A673 (cell line): ENCODE results near the gene SAYSD1. TPM values are rescaled to one million over a fixed set of nuclear protein-coding genes. Genes with fewer than 3 reads are reported as not detected.

Source experiments
- BruUV-seq: library from RNA; stranded (reverse); fragments of 400-500 nt; replicated peaks from 2 replicates; lab custom pipeline; 2021; lab: Mats Ljungman, UMichigan
- CTCF ChIA-PET: fragments of 300-600 bp; sonication (Branson Sonifier 250); formaldehyde crosslinking; loops from one replicate; lab custom pipeline; 2022; ENCODE audit warnings: antibody characterized with exemption; lab: Charles Lee
- POLR2A ChIA-PET: fragments of 300-600 bp; sonication (Branson Sonifier 250); formaldehyde crosslinking; loops from one replicate; lab custom pipeline; 2022; ENCODE audit warnings: antibody characterized with exemption; ENCODE audit not compliant: low non-redundant PET; lab: Charles Lee
- DNase-seq: peaks from one replicate; pipeline ENCODE4 v3.0.0-alpha.2; 2015; ENCODE audit warnings: low spot score
- H3K27ac ChIP-seq: fragments of 200-600 bp; sonication (generic); 2 replicates; pipeline ENCODE4 v1.5.1; 2016; ENCODE audit warnings: mixed run types, low read depth, mild to moderate bottlenecking, mixed read lengths, antibody characterized with exemption, low read length; ENCODE audit not compliant: poor library complexity, severe bottlenecking
- H3K27me3 ChIP-seq: fragments of 200-600 bp; sonication (generic); replicated peaks from 2 replicates; pipeline ENCODE4 v1.6.1; 2017; ENCODE audit warnings: mixed run types, low read depth, mild to moderate bottlenecking, mixed read lengths, antibody characterized with exemption, low read length; ENCODE audit not compliant: insufficient read depth, poor library complexity
- H3K36me3 ChIP-seq: fragments of 200-600 bp; sonication (generic); 2 replicates; pipeline ENCODE4 v1.6.1; 2016; ENCODE audit warnings: mixed run types, mild to moderate bottlenecking, mixed read lengths, antibody characterized with exemption, low read length; ENCODE audit not compliant: insufficient read depth, poor library complexity, severe bottlenecking
- H3K4me1 ChIP-seq: fragments of 200-600 bp; sonication (generic); 2 replicates; pipeline ENCODE4 v1.6.1; 2017; ENCODE audit warnings: mixed run types, mild to moderate bottlenecking, mixed read lengths, antibody characterized with exemption, low read length; ENCODE audit not compliant: insufficient read depth, poor library complexity, severe bottlenecking
- H3K4me3 ChIP-seq: fragments of 200-600 bp; sonication (generic); 2 replicates; pipeline ENCODE4 v1.5.1; 2016; ENCODE audit warnings: low read depth, mixed run types, mild to moderate bottlenecking, mixed read lengths, low read length; ENCODE audit not compliant: poor library complexity, severe bottlenecking
- H3K9me3 ChIP-seq: fragments of 200-600 bp; sonication (generic); 2 replicates; pipeline ENCODE4 v1.6.1; 2016; ENCODE audit warnings: mixed run types, low read depth, mild to moderate bottlenecking, mixed read lengths, antibody characterized with exemption, low read length; ENCODE audit not compliant: poor library complexity, severe bottlenecking
- CTCF ChIP-seq: fragments of 300-800, 200-600 bp; sonication (generic); conservative IDR thresholded peaks from 2 replicates; pipeline ENCODE4 v1.5.1; 2017; ENCODE audit warnings: low read depth, mild to moderate bottlenecking, antibody characterized with exemption, low read length, moderate library complexity, mixed read lengths
- EZH2 ChIP-seq: fragments of 200-600 bp; sonication (generic); IDR thresholded peaks from 2 replicates; pipeline ENCODE4 v1.6.1; 2017; ENCODE audit warnings: borderline replicate concordance, low read depth, mild to moderate bottlenecking, mixed read lengths, antibody characterized with exemption, low read length; ENCODE audit not compliant: poor library complexity, severe bottlenecking
- intact Hi-C: fragments of 100-400 bp; cut with micrococcal nuclease; formaldehyde crosslinking; loops from one replicate; pipeline ENCODE4 v1.10.0; 2022; ENCODE audit not compliant: unreplicated experiment
- total RNA-seq: library from RNA; stranded (reverse); gene quantifications from 2 replicates; pipeline ENCODE4 v1.2.3, GENCODE V29; 2021

Gene SAYSD1
- total RNA-seq, 1 experiment from 2014 or later, result 16.2 TPM

- no TSS peak for BruUV-seq
- ChIA-PET CTCF (no interaction called here), POLR2A (no interaction called here)
- Histone ChIP-seq H3K4me3 (no peak overlapping the region), H3K36me3 (no peaks in the 10 kb centered on the region), H3K27ac (no peak overlapping the region), H3K4me1 (no peaks in the 10 kb centered on the region), H3K9me3 (no peaks in the 10 kb centered on the region), H3K27me3 (peaks cover 32% of the 10 kb centered on the region)
- TF ChIP-seq EZH2 (no peak), CTCF (no peak)
- DNase-seq, result no peak
- intact Hi-C loops, result no loop called here
Observed at GRCh38 chr6:39087197-39087596, 27.8 kb downstream of the SAYSD1 start.

GRCh38 chr6:39086711-39087110, 28.3 kb downstream of the SAYSD1 start:
- BruUV-seq, result no TSS peak
- Histone ChIP-seq H3K27me3 (peaks cover 32% of the 10 kb centered on the region), H3K36me3 (no peaks in the 10 kb centered on the region), H3K4me3 (no peak overlapping the region), H3K4me1 (no peaks in the 10 kb centered on the region), H3K9me3 (no peaks in the 10 kb centered on the region), H3K27ac (no peak overlapping the region)
- no peak for TF ChIP-seq EZH2
- TF ChIP-seq CTCF, result no peak
- intact Hi-C loops, result no loop called here
- ChIA-PET POLR2A (interaction anchor here (0.7 kb wide), 1 partner anchor 62 kb away, joined by 3 read pairs; no protein-coding TSS in a partner anchor), CTCF (no interaction called here)
- DNase-seq, result no peak

GRCh38 chr6:39086294-39086693, 28.7 kb downstream of the SAYSD1 start:
- H3K27ac ChIP-seq, result no peak overlapping the region
- no peaks in the 10 kb centered on the region for H3K4me1 ChIP-seq
- POLR2A ChIA-PET, result interaction anchor here (0.7 kb wide), 1 partner anchor 61 kb away, joined by 3 read pairs; no protein-coding TSS in a partner anchor
- BruUV-seq, result no TSS peak
- peaks cover 31% of the 10 kb centered on the region for H3K27me3 ChIP-seq
- no peak for DNase-seq
- H3K9me3 ChIP-seq, result no peaks in the 10 kb centered on the region
- intact Hi-C loops, result no loop called here
- H3K4me3 ChIP-seq, result no peak overlapping the region
- CTCF ChIA-PET, result no interaction called here
- TF ChIP-seq EZH2 (no peak), CTCF (no peak)
- H3K36me3 ChIP-seq, result no peaks in the 10 kb centered on the region
